GM23338 (cell line): ENCODE data around the gene SF3B3. TPM values are rescaled to one million over a fixed set of nuclear protein-coding genes. Genes with fewer than 3 reads are reported as not detected.

ENCODE experiments used
- ATAC-seq: fragments of 200-7000 bp; cut with Tn5 transposase; 3 replicates; pipeline ENCODE4 v1.9.1; 2020
- DNase-seq: peaks from one replicate; pipeline ENCODE4 v3.0.0-alpha.2; 2015; ENCODE audit warnings: low spot score
- H2AFZ ChIP-seq: fragments of 200-600 bp; sonication (generic); 2 replicates; pipeline ENCODE4 v1.8.0; 2016; ENCODE audit warnings: antibody characterized with exemption, mild to moderate bottlenecking, moderate library complexity
- H3F3A ChIP-seq: fragments of 200-600 bp; sonication (generic); replicated peaks from 2 replicates; pipeline ENCODE4 v1.8.0; 2017; ENCODE audit warnings: antibody characterized with exemption, mixed run types, low read depth
- H3K27ac ChIP-seq: fragments of 200-600 bp; sonication (generic); 2 replicates; pipeline ENCODE4 v1.6.1; 2016; ENCODE audit warnings: low read depth
- H3K27me3 ChIP-seq: fragments of 200-600 bp; sonication (generic); 2 replicates; pipeline ENCODE4 v1.8.0; 2016; ENCODE audit warnings: mild to moderate bottlenecking, mixed run types, moderate library complexity; ENCODE audit not compliant: insufficient read depth
- H3K36me3 ChIP-seq: fragments of 200-600 bp; sonication (generic); 2 replicates; pipeline ENCODE4 v1.8.0; 2016; ENCODE audit warnings: mild to moderate bottlenecking; ENCODE audit not compliant: insufficient read depth
- H3K4me1 ChIP-seq: fragments of 200-600 bp; sonication (generic); 2 replicates; pipeline ENCODE4 v1.8.0; 2016; ENCODE audit warnings: mild to moderate bottlenecking, moderate library complexity; ENCODE audit not compliant: insufficient read depth
- H3K4me2 ChIP-seq: fragments of 200-600 bp; sonication (generic); 2 replicates; pipeline ENCODE4 v1.7.1; 2017; ENCODE audit warnings: mixed run types
- H3K4me3 ChIP-seq: fragments of 200-600 bp; sonication (generic); 2 replicates; pipeline ENCODE4 v1.6.1; 2016; ENCODE audit warnings: mixed run types
- H3K79me2 ChIP-seq: fragments of 200-600 bp; sonication (generic); replicated peaks from 2 replicates; pipeline ENCODE4 v1.8.0; 2017; ENCODE audit warnings: mild to moderate bottlenecking; ENCODE audit not compliant: insufficient read depth
- H3K9me2 ChIP-seq: fragments of 200-600 bp; sonication (generic); 2 replicates; pipeline ENCODE4 v1.8.0; 2017; ENCODE audit not compliant: insufficient read depth
- H4K20me1 ChIP-seq: fragments of 200-600 bp; sonication (generic); replicated peaks from 2 replicates; pipeline ENCODE4 v1.8.0; 2017; ENCODE audit warnings: mild to moderate bottlenecking; ENCODE audit not compliant: insufficient read depth
- H3K27ac Mint-ChIP-seq: 2 replicates; pipeline ENCODE4 v1.8.0; 2020; ENCODE audit warnings: inconsistent platforms, mild to moderate bottlenecking, moderate library complexity, mixed read lengths
- H3K27me3 Mint-ChIP-seq: 3 replicates; pipeline ENCODE4 v1.8.0; 2022; ENCODE audit warnings: low read depth, mild to moderate bottlenecking, moderate library complexity, mixed read lengths, inconsistent platforms; ENCODE audit not compliant: insufficient read depth, poor library complexity
- H3K36me3 Mint-ChIP-seq: 3 replicates; pipeline ENCODE4 v1.8.0; 2021; ENCODE audit warnings: low read depth, mild to moderate bottlenecking, inconsistent platforms, moderate library complexity, mixed read lengths
- H3K4me1 Mint-ChIP-seq: 3 replicates; pipeline ENCODE4 v1.8.0; 2020; ENCODE audit warnings: mild to moderate bottlenecking, inconsistent platforms, mixed read lengths
- H3K4me3 Mint-ChIP-seq: 3 replicates; pipeline ENCODE4 v1.8.0; 2021; ENCODE audit warnings: moderate library complexity, mild to moderate bottlenecking, inconsistent platforms, mixed read lengths
- H3K9me3 Mint-ChIP-seq: 3 replicates; pipeline ENCODE4 v1.8.0; 2020; ENCODE audit warnings: moderate library complexity, mild to moderate bottlenecking, inconsistent platforms, mixed read lengths
- CTCF ChIP-seq, 2 experiments: fragments of 200-600 bp in 1 of 2; sonication (generic) in 1 of 2; conservative IDR thresholded peaks; 2 replicates each; pipeline versions ENCODE4 v1.5.1 to v1.6.1; 2016 to 2017; ENCODE audit warnings: antibody characterized with exemption in 2 of 2, low read depth in 2 of 2, mild to moderate bottlenecking in 2 of 2, moderate library complexity in 1 of 2
- EZH2 ChIP-seq: fragments of 200-600 bp; sonication (generic); IDR thresholded peaks from one replicate; pipeline ENCODE4 v1.8.0; 2017; ENCODE audit warnings: antibody characterized with exemption, mild to moderate bottlenecking, low read depth; ENCODE audit not compliant: unreplicated experiment
- NANOG ChIP-seq: IDR thresholded peaks from 2 replicates; pipeline ENCODE4 v1.6.1; 2016; ENCODE audit warnings: antibody characterized with exemption, borderline replicate concordance
- POLR2AphosphoS5 ChIP-seq: IDR thresholded peaks from 2 replicates; pipeline ENCODE4 v1.6.1; 2016; ENCODE audit warnings: antibody characterized with exemption, low read depth
- ZNF462 ChIP-seq: fragments of 250-450 bp; sonication (Bioruptor Pico); IDR thresholded peaks from 2 replicates; pipeline ENCODE4 v1.5.0; 2020; ENCODE audit warnings: mild to moderate bottlenecking, moderate library complexity
- polyA plus RNA-seq: library from polyadenylated mRNA; unstranded; fragments of >200 nt; fragmentation: Nextera tagmentation; extraction: Ambion mirVana; gene quantifications from 2 replicates; pipeline ENCODE4 v1.2.1, GENCODE V29; 2016
- total RNA-seq: library from RNA; depleted of rRNA; stranded (reverse); fragments of >200 nt; shearing (Covaris generic); gene quantifications from 2 replicates; pipeline ENCODE4 v1.2.3, GENCODE V29; 2014

Gene SF3B3
- total and polyA plus RNA-seq, 2 experiments from 2014 or later, result 202 to 289 TPM

GRCh38 chr16:70604407-70605282, 81.0 kb downstream of the SF3B3 start:
- Mint-ChIP-seq H3K27me3 (peaks cover 12% of the 10 kb centered on the region), H3K36me3 (no peaks in the 10 kb centered on the region; the same call in 2 of the 3 replicates), H3K4me3 (no peak overlapping the region), H3K27ac (no peak overlapping the region), H3K9me3 (no peaks in the 10 kb centered on the region; the same call in 2 of the 3 replicates), H3K4me1 (peaks cover 2% of the 10 kb centered on the region; the same call in 1 of the 3 replicates)
- H3F3A ChIP-seq, result no peaks in the 10 kb centered on the region
- H2AFZ ChIP-seq, result no peak overlapping the region
- H3K27me3 ChIP-seq, result 0 out of 2 replicates have a peak, but pooled peaks cover 14% of the 10 kb centered on the region
- peak; percentile 36 for DNase-seq
- ATAC-seq, result peak; percentile 20
- no peaks in the 10 kb centered on the region for H3K4me1 ChIP-seq
- H3K9me2 ChIP-seq, result no peaks in the 10 kb centered on the region
- no peaks in the 10 kb centered on the region for H4K20me1 ChIP-seq
- no peaks in the 10 kb centered on the region for H3K79me2 ChIP-seq
- H3K4me2 ChIP-seq, result no peak overlapping the region
- TF ChIP-seq ZNF462 (CRISPR knock-in tag) (no peak), CTCF (conservative IDR thresholded peaks at IDR 0.05; ENCODE audit: low read depth in 2 of 2) (no peak), NANOG (no peak), EZH2 (no peak), POLR2AphosphoS5 (no peak)
- no peak overlapping the region for H3K4me3 ChIP-seq
- no peak overlapping the region for H3K27ac ChIP-seq
- no peaks in the 10 kb centered on the region for H3K36me3 ChIP-seq
